HEK293 (cell line): Measurements from ENCODE around the gene SLFNL1.

ENCODE experiments used
- CTCF ChIA-PET: fragments of 350-600 bp; formaldehyde crosslinking; extraction: SDS; loops from one replicate; lab custom pipeline; 2021; ENCODE audit warnings: antibody characterized with exemption; lab: Yijun Ruan, JAX
- POLR2A ChIA-PET: fragments of 300-600 bp; formaldehyde crosslinking; extraction: SDS; loops from one replicate; lab custom pipeline; 2020; ENCODE audit warnings: antibody characterized with exemption, inconsistent platforms; lab: Yijun Ruan, JAX
- H3K27ac ChIP-seq: fragments of 200-500 bp; sonication (Bioruptor generic); 2 replicates; pipeline ENCODE4 v1.5.1; 2014; ENCODE audit warnings: low read depth, low read length, control low read depth, inconsistent platforms; ENCODE audit errors: extremely low read depth
- H3K36me3 ChIP-seq, 2 experiments: fragments of 200-500 bp in 1 of 2; sonication (Bioruptor generic) in 1 of 2; 1 replicate in 1 of 2; 2 replicates in 1 of 2; pipeline ENCODE4 v1.5.1; 2014 to 2017; ENCODE audit warnings: inconsistent platforms in 2 of 2, low read length in 2 of 2; ENCODE audit not compliant: control insufficient read depth in 2 of 2, insufficient read depth in 1 of 2
- H3K4me1 ChIP-seq: fragments of 200-500 bp; sonication (Bioruptor generic); 2 replicates; pipeline ENCODE4 v1.5.1; 2014; ENCODE audit warnings: mild to moderate bottlenecking, low read length, inconsistent platforms; ENCODE audit not compliant: control insufficient read depth, insufficient read depth
- H3K4me3 ChIP-seq: 2 replicates; pipeline ENCODE4 v1.5.1; 2011; ENCODE audit warnings: low read depth, mild to moderate bottlenecking, control low read depth, low read length, moderate library complexity
- H3K9me3 ChIP-seq: fragments of 200-500 bp; sonication (Bioruptor generic); 2 replicates; pipeline ENCODE4 v1.5.1; 2014; ENCODE audit warnings: low read depth, low read length, inconsistent platforms; ENCODE audit not compliant: control insufficient read depth, insufficient read depth
- CTCF ChIP-seq: fragments of 450-650 bp; formaldehyde crosslinking; IDR thresholded peaks from 2 replicates; pipeline ENCODE4 v1.5.1; 2016; ENCODE audit warnings: missing biosample characterization, missing genetic modification characterization
- FEZF1 ChIP-seq: fragments of 450-650 bp; formaldehyde crosslinking; IDR thresholded peaks from 2 replicates; pipeline ENCODE4 v1.5.1; 2016; ENCODE audit warnings: missing biosample characterization, missing genetic modification characterization
- GLIS1 ChIP-seq: fragments of 450-650 bp; formaldehyde crosslinking; IDR thresholded peaks from 2 replicates; pipeline ENCODE4 v1.5.1; 2016; ENCODE audit warnings: missing biosample characterization, missing genetic modification characterization
- IKZF3 ChIP-seq: fragments of 450-650 bp; IDR thresholded peaks from 2 replicates; pipeline ENCODE4 v1.5.0; 2018; ENCODE audit warnings: missing biosample characterization, mild to moderate bottlenecking, missing genetic modification characterization, moderate library complexity
- OSR2 ChIP-seq: fragments of 450-650 bp; formaldehyde crosslinking; IDR thresholded peaks from 2 replicates; pipeline ENCODE4 v1.5.1; 2016; ENCODE audit warnings: missing biosample characterization, missing genetic modification characterization
- PRDM4 ChIP-seq: fragments of 450-650 bp; formaldehyde crosslinking; IDR thresholded peaks from 2 replicates; pipeline ENCODE4 v1.5.1; 2017; ENCODE audit warnings: missing biosample characterization, missing genetic modification characterization
- PRDM6 ChIP-seq: fragments of 450-650 bp; formaldehyde crosslinking; IDR thresholded peaks from 2 replicates; pipeline ENCODE4 v1.5.1; 2017; ENCODE audit warnings: missing biosample characterization, missing genetic modification characterization
- SP7 ChIP-seq: fragments of 450-650 bp; formaldehyde crosslinking; IDR thresholded peaks from 2 replicates; pipeline ENCODE4 v1.5.1; 2016; ENCODE audit warnings: missing biosample characterization, missing genetic modification characterization
- ZBTB1 ChIP-seq: fragments of 450-650 bp; formaldehyde crosslinking; IDR thresholded peaks from 2 replicates; pipeline ENCODE4 v1.5.1; 2016; ENCODE audit warnings: missing biosample characterization, missing genetic modification characterization
- ZBTB48 ChIP-seq: fragments of 450-650 bp; formaldehyde crosslinking; IDR thresholded peaks from 2 replicates; pipeline ENCODE4 v1.5.1; 2016; ENCODE audit warnings: missing biosample characterization, missing genetic modification characterization
- ZFP3 ChIP-seq: fragments of 450-650 bp; formaldehyde crosslinking; IDR thresholded peaks from 2 replicates; pipeline ENCODE4 v1.5.1; 2016; ENCODE audit warnings: low read depth, missing biosample characterization, missing genetic modification characterization
- ZFP69B ChIP-seq: fragments of 450-650 bp; formaldehyde crosslinking; IDR thresholded peaks from 2 replicates; pipeline ENCODE4 v1.5.1; 2016; ENCODE audit warnings: missing biosample characterization, missing genetic modification characterization
- ZIC2 ChIP-seq: fragments of 450-650 bp; formaldehyde crosslinking; IDR thresholded peaks from 2 replicates; pipeline ENCODE4 v1.5.1; 2016; ENCODE audit warnings: missing biosample characterization, missing genetic modification characterization
- ZNF132 ChIP-seq: fragments of 450-650 bp; formaldehyde crosslinking; IDR thresholded peaks from 2 replicates; pipeline ENCODE4 v1.5.1; 2017; ENCODE audit warnings: missing biosample characterization, missing genetic modification characterization, borderline replicate concordance
- ZNF16 ChIP-seq: fragments of 450-650 bp; formaldehyde crosslinking; IDR thresholded peaks from 2 replicates; pipeline ENCODE4 v1.5.1; 2016; ENCODE audit warnings: low read depth, missing biosample characterization, missing genetic modification characterization
- ZNF24 ChIP-seq: fragments of 450-650 bp; formaldehyde crosslinking; IDR thresholded peaks from 2 replicates; pipeline ENCODE4 v1.5.1; 2016; ENCODE audit warnings: missing biosample characterization, missing genetic modification characterization
- ZNF274 ChIP-seq, 2 experiments: fragments of 200-500 bp in 1 of 2; fragments of 450-650 bp in 1 of 2; sonication (Bioruptor generic) in 1 of 2; formaldehyde crosslinking in 1 of 2; IDR thresholded peaks; 2 replicates each; pipeline versions ENCODE4 v1.5.1 to v1.6.1; 2014 to 2016; ENCODE audit warnings: borderline replicate concordance in 1 of 2, inconsistent platforms in 1 of 2, low read length in 1 of 2, missing biosample characterization in 1 of 2, missing genetic modification characterization in 1 of 2
- ZNF324 ChIP-seq: fragments of 450-650 bp; formaldehyde crosslinking; IDR thresholded peaks from 2 replicates; pipeline ENCODE4 v1.5.1; 2016; ENCODE audit warnings: missing biosample characterization, missing genetic modification characterization
- ZNF366 ChIP-seq: fragments of 450-650 bp; formaldehyde crosslinking; conservative IDR thresholded peaks from 2 replicates; pipeline ENCODE4 v1.5.1; 2016; ENCODE audit warnings: missing biosample characterization, missing genetic modification characterization
- ZNF501 ChIP-seq: fragments of 450-650 bp; formaldehyde crosslinking; IDR thresholded peaks from 2 replicates; pipeline ENCODE4 v1.5.1; 2016; ENCODE audit warnings: missing biosample characterization, missing genetic modification characterization
- ZNF560 ChIP-seq: fragments of 450-650 bp; formaldehyde crosslinking; IDR thresholded peaks from 2 replicates; pipeline ENCODE4 v1.5.1; 2017; ENCODE audit warnings: missing biosample characterization, missing genetic modification characterization, borderline replicate concordance
- ZNF561 ChIP-seq: fragments of 450-650 bp; IDR thresholded peaks from 2 replicates; pipeline ENCODE4 v1.5.1; 2018; ENCODE audit warnings: missing biosample characterization, missing genetic modification characterization, borderline replicate concordance
- ZNF600 ChIP-seq: fragments of 450-650 bp; formaldehyde crosslinking; IDR thresholded peaks from 2 replicates; pipeline ENCODE4 v1.5.1; 2016; ENCODE audit warnings: missing biosample characterization, missing genetic modification characterization
- ZNF629 ChIP-seq: fragments of 450-650 bp; formaldehyde crosslinking; IDR thresholded peaks from 2 replicates; pipeline ENCODE4 v1.5.1; 2017; ENCODE audit warnings: missing biosample characterization, missing genetic modification characterization
- ZNF654 ChIP-seq: fragments of 450-650 bp; formaldehyde crosslinking; IDR thresholded peaks from 2 replicates; pipeline ENCODE4 v1.5.1; 2016; ENCODE audit warnings: low read depth, missing biosample characterization, missing genetic modification characterization
- ZNF660 ChIP-seq: fragments of 450-650 bp; IDR thresholded peaks from 2 replicates; pipeline ENCODE4 v1.5.1; 2018; ENCODE audit warnings: missing biosample characterization, mild to moderate bottlenecking, missing genetic modification characterization
- ZNF664 ChIP-seq: fragments of 450-650 bp; formaldehyde crosslinking; IDR thresholded peaks from 2 replicates; pipeline ENCODE4 v1.5.1; 2016; ENCODE audit warnings: missing biosample characterization, missing genetic modification characterization
- ZNF785 ChIP-seq: fragments of 450-650 bp; formaldehyde crosslinking; IDR thresholded peaks from 2 replicates; pipeline ENCODE4 v1.5.1; 2016; ENCODE audit warnings: missing biosample characterization, missing genetic modification characterization
- ZXDB ChIP-seq: fragments of 450-650 bp; formaldehyde crosslinking; IDR thresholded peaks from 2 replicates; pipeline ENCODE4 v1.5.1; 2016; ENCODE audit warnings: missing biosample characterization, missing genetic modification characterization
- TF ChIP-seq, protein P1 (sequence below): fragments of 450-650 bp; formaldehyde crosslinking; IDR thresholded peaks from 2 replicates; pipeline ENCODE4 v1.5.1; 2016; ENCODE audit warnings: missing biosample characterization, missing genetic modification characterization

Gene SLFNL1

DNA sequence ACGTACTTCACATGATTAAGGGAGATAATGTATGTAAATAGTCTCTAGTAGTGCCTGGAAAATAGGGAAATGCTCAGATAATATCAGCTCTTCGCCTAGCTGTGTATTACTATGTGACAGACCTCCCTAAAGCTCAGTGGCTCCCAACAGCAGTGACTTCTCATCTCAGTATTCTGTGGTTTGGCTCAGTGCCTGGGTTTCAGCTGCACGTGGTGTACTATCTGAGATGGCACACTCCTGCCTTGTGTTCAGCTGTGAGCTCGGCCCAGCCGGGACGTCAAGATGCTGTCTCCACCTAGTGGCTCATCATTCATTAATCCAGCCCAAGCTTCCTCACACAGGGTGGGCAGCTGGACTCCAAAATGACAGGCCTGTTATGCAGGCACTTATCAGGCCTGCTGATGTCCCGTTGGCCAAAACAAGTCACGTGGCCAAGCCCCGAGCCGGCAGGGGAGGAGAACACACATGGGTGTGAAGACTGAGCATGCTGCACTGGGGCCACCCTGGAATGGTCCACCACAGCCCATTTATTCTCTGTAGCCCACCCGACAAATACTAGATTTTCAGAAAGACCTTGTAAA, 17.8 kb downstream of the SLFNL1 start:
- H3K4me3 ChIP-seq, result no peak overlapping the region
- peak overlapping the region; percentile 36; the same call in 1 of the 2 replicates for H3K27ac ChIP-seq
- H3K36me3 ChIP-seq, result peaks cover 29 to 100% of the 10 kb centered on the region in 2 experiments
- peaks cover 7% of the 10 kb centered on the region for H3K4me1 ChIP-seq
- POLR2A ChIA-PET, result interaction anchor here (0.8 to 2.4 kb wide), 7 partner anchors 10 to 27 kb away, joined by 3 to 30 read pairs (median 4); partner anchors contain the start of gene CTPS1
- CTCF ChIA-PET, result interaction anchor here (0.6 to 2.4 kb wide), 16 partner anchors 9 to 1645 kb away, joined by 3 to 16 read pairs (median 4); partner anchors contain the start of gene CTPS1
- no peaks in the 10 kb centered on the region for H3K9me3 ChIP-seq
- TF ChIP-seq ZNF561 (tag by site-specific recombination), result peak; percentile 91; the same call in 1 of the 2 replicates
- TF ChIP-seq ZNF560 (tag by site-specific recombination), result no peak
- peak; percentile 37; the same call in 1 of the 2 replicates for TF ChIP-seq PRDM4 (tag by site-specific recombination)
- TF ChIP-seq ZFP69B (tag by site-specific recombination), result 0 out of 2 replicates have a peak, but pooled peaks have one; percentile 30
- 0 out of 2 replicates have a peak, but pooled peaks have one; percentile 43 for TF ChIP-seq ZNF324 (tag by site-specific recombination)
- peak; percentile 77 for TF ChIP-seq CTCF (tag by site-specific recombination)
- no peak for TF ChIP-seq ZNF785 (tag by site-specific recombination)
- peak; percentile 30; the same call in 1 of the 2 replicates for TF ChIP-seq PRDM6
- TF ChIP-seq IKZF3 (tag by site-specific recombination), result no peak
- TF ChIP-seq ZXDB, result peak; percentile 74
- TF ChIP-seq ZNF366 (tag by site-specific recombination), result peak; percentile 58; the same call in 1 of the 2 replicates
- peak; percentile 31; the same call in 1 of the 2 replicates for TF ChIP-seq ZNF654 (tag by site-specific recombination)
- peak; percentile 77 for TF ChIP-seq ZNF16 (tag by site-specific recombination)
- TF ChIP-seq, protein P1, sequence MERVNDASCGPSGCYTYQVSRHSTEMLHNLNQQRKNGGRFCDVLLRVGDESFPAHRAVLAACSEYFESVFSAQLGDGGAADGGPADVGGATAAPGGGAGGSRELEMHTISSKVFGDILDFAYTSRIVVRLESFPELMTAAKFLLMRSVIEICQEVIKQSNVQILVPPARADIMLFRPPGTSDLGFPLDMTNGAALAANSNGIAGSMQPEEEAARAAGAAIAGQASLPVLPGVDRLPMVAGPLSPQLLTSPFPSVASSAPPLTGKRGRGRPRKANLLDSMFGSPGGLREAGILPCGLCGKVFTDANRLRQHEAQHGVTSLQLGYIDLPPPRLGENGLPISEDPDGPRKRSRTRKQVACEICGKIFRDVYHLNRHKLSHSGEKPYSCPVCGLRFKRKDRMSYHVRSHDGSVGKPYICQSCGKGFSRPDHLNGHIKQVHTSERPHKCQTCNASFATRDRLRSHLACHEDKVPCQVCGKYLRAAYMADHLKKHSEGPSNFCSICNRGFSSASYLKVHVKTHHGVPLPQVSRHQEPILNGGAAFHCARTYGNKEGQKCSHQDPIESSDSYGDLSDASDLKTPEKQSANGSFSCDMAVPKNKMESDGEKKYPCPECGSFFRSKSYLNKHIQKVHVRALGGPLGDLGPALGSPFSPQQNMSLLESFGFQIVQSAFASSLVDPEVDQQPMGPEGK (tag by site-specific recombination), result 0 out of 2 replicates have a peak, but pooled peaks have one; percentile 12
- peak; percentile 40; the same call in 1 of the 2 replicates for TF ChIP-seq FEZF1 (tag by site-specific recombination)
- no peak for TF ChIP-seq ZNF274 (IDR thresholded peaks at IDR 0.05; ENCODE audit: low read length)
- no peak for TF ChIP-seq ZNF274 (tag by site-specific recombination; IDR thresholded peaks at IDR 0.05; ENCODE audit: borderline replicate concordance)
- peak; percentile 45; the same call in 1 of the 2 replicates for TF ChIP-seq ZNF24 (tag by site-specific recombination)
- peak; percentile 82 for TF ChIP-seq SP7
- TF ChIP-seq ZNF660 (tag by site-specific recombination), result peak; percentile 99
- TF ChIP-seq ZNF600 (tag by site-specific recombination), result peak; percentile 82
- TF ChIP-seq ZIC2 (tag by site-specific recombination), result peak; percentile 86
- TF ChIP-seq OSR2 (tag by site-specific recombination), result peak; percentile 84
- TF ChIP-seq ZBTB48 (tag by site-specific recombination), result peak; percentile 55; the same call in 1 of the 2 replicates
- TF ChIP-seq ZNF629 (tag by site-specific recombination), result peak; percentile 60
- peak; percentile 83 for TF ChIP-seq GLIS1 (tag by site-specific recombination)
- TF ChIP-seq ZBTB1, result 0 out of 2 replicates have a peak, but pooled peaks have one; percentile 16
- TF ChIP-seq ZNF664 (tag by site-specific recombination), result peak; percentile 87
- no peak for TF ChIP-seq ZFP3
- peak; percentile 20; the same call in 1 of the 2 replicates for TF ChIP-seq ZNF501 (tag by site-specific recombination)
- TF ChIP-seq ZNF132, result no peak
